ENCODE measurements around the gene ARHGEF2. TPM values are rescaled to one million over a fixed set of nuclear protein-coding genes. Genes with fewer than 3 reads are reported as not detected.
A peak's percentile ranks its signal among the peaks of the same experiment; 100 is the strongest.
"Not testable (repeated sequence)": the region's sequence is repeated elsewhere in the genome, so short reads cannot be mapped to it uniquely, and the experiment has no call there.

ARHGEF2 gene
- total RNA-seq, 1 experiment from 2014 or later, result 69.5 TPM

DNA sequence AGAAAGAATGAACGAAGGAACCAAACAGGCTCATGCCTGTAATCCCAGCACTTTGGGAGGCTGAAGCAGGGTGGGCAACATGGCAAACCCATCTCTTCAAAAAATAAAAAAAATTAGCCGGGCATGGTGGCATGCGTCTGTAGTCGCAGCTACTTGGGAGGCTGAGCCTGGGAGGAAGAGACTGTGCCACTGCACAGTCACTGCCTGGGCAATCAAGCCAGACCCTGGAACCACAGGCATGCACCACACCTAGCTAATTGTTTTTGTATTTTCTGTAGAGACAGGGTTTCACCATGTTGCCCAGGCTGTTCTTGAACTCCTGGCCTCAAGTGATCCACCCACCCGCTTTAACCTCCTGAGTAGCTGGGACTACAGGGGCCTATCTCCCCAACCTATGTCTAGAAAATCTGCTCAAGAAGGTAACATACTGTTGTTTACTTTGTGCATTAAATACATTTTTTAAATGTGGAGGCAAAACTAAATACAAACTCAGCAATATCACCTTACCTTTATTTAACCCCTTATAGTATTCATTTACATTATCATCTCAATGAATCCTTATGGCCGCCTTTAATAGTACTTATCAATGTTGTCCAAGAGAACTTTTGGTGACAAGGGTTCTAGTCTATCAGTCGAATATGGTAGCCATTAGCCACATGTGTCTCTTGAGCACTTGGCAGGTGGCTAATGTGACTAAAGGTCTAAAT, 46.9 kb downstream of the ARHGEF2 start:
- ChIA-PET CTCF (interaction anchor here (0.7 to 4.4 kb wide), 3 partner anchors 58 to 83 kb away, joined by 5 to 26 read pairs (median 6); no protein-coding TSS in a partner anchor), POLR2A (interaction anchor here (0.7 kb wide), 1 partner anchor 14 kb away, joined by 6 read pairs; no protein-coding TSS in a partner anchor)
- Mint-ChIP-seq H3K9me3 (no peaks in the 10 kb centered on the region), H3K36me3 (peaks cover 62% of the 10 kb centered on the region), H3K4me1 (peaks cover 15% of the 10 kb centered on the region), H3K27ac (peak overlapping the region; percentile 41; the same call in 1 of the 2 replicates), H3K4me3 (peak overlapping the region; percentile 45), H3K27me3 (ENCODE audit: low read depth) (no peaks in the 10 kb centered on the region)
- ATAC-seq (no peak), DNase-seq (ENCODE audit: low spot score) (no peak)
- TF ChIP-seq ZNF121 (CRISPR knock-in tag; IDR thresholded peaks at IDR 0.05) (peak; percentile 42; the same call in 1 of the 2 replicates), STAT6 (CRISPR knock-in tag; conservative IDR thresholded peaks at IDR 0.05; ENCODE audit: low read depth) (no peak)

DNA sequence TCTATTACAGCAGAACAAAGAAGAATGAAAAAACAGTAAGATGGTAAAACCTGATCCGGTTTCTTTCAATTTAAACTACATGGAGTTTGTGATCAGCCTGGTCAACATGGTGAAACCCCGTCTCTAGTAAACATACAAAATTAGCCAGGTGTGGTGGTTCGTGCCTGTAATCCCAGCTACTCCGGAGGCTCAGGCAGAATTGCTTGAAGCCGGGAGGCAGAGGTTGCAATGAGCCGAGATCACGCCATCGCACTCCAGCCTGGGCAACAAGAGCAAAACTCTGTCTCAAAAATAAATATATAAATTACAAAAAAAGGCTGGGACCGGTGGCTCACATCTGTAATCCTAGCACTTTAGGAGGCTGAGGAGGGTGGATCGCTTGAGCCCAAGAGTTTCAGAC, 47.6 kb downstream of the ARHGEF2 start:
- DNase-seq (ENCODE audit: low spot score); H3K27ac Mint-ChIP-seq; H3K27me3 Mint-ChIP-seq (ENCODE audit: low read depth); ATAC-seq; H3K9me3 Mint-ChIP-seq: not testable (repeated sequence)
- ChIA-PET POLR2A (interaction anchor here (0.7 kb wide), 1 partner anchor 14 kb away, joined by 6 read pairs; no protein-coding TSS in a partner anchor), CTCF (interaction anchor here (1.3 to 1.6 kb wide), 2 partner anchors 59 to 84 kb away, joined by 5 to 6 read pairs; no protein-coding TSS in a partner anchor)
- H3K36me3 Mint-ChIP-seq, result peaks cover 70% of the 10 kb centered on the region
- peaks cover 15% of the 10 kb centered on the region for H3K4me1 Mint-ChIP-seq
- H3K4me3 Mint-ChIP-seq, result peak overlapping the region; percentile 33

- DNase-seq (ENCODE audit: low spot score) (no peak), ATAC-seq (no peak)
- no peaks in the 10 kb centered on the region for H3K9me3 Mint-ChIP-seq
- no peak overlapping the region for H3K4me3 Mint-ChIP-seq
- ChIA-PET CTCF (interaction anchor here (0.7 kb wide), 1 partner anchor 10 kb away, joined by 3 read pairs; no protein-coding TSS in a partner anchor), POLR2A (no interaction called here)
- H3K27me3 Mint-ChIP-seq (ENCODE audit: low read depth), result no peaks in the 10 kb centered on the region
- peaks cover 15% of the 10 kb centered on the region for H3K4me1 Mint-ChIP-seq
- H3K36me3 Mint-ChIP-seq, result peaks cover 76% of the 10 kb centered on the region
- TF ChIP-seq HMGXB4 (CRISPR knock-in tag; IDR thresholded peaks at IDR 0.05), result no peak
- H3K27ac Mint-ChIP-seq, result no peak overlapping the region
Observed at GRCh38 chr1:155929057-155929456, 49.3 kb downstream of the ARHGEF2 start.

- H3K36me3 Mint-ChIP-seq, result peaks cover 82% of the 10 kb centered on the region
- no peak overlapping the region for H3K4me3 Mint-ChIP-seq
- CTCF ChIA-PET, result no interaction called here
- ATAC-seq, result no peak
- H3K4me1 Mint-ChIP-seq, result no peaks in the 10 kb centered on the region
- no peaks in the 10 kb centered on the region for H3K27me3 Mint-ChIP-seq (ENCODE audit: low read depth)
- TF ChIP-seq ZNF512 (CRISPR knock-in tag; IDR thresholded peaks at IDR 0.05; ENCODE audit: borderline replicate concordance) (no peak), ZNF263 (CRISPR knock-in tag; IDR thresholded peaks at IDR 0.05; ENCODE audit: low read depth) (no peak), ZNF317 (CRISPR knock-in tag; IDR thresholded peaks at IDR 0.05; ENCODE audit: borderline replicate concordance, low read depth) (no peak), SOX15 (CRISPR knock-in tag; IDR thresholded peaks at IDR 0.05) (no peak), ZBTB21 (CRISPR knock-in tag; IDR thresholded peaks at IDR 0.05; ENCODE audit: borderline replicate concordance) (no peak), E2F4 (CRISPR knock-in tag; IDR thresholded peaks at IDR 0.05; ENCODE audit: borderline replicate concordance, low read depth) (no peak), NR1H2 (CRISPR knock-in tag; IDR thresholded peaks at IDR 0.05) (no peak)
- TF ChIP-seq, protein P1, sequence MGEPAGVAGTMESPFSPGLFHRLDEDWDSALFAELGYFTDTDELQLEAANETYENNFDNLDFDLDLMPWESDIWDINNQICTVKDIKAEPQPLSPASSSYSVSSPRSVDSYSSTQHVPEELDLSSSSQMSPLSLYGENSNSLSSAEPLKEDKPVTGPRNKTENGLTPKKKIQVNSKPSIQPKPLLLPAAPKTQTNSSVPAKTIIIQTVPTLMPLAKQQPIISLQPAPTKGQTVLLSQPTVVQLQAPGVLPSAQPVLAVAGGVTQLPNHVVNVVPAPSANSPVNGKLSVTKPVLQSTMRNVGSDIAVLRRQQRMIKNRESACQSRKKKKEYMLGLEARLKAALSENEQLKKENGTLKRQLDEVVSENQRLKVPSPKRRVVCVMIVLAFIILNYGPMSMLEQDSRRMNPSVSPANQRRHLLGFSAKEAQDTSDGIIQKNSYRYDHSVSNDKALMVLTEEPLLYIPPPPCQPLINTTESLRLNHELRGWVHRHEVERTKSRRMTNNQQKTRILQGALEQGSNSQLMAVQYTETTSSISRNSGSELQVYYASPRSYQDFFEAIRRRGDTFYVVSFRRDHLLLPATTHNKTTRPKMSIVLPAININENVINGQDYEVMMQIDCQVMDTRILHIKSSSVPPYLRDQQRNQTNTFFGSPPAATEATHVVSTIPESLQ (CRISPR knock-in tag; IDR thresholded peaks at IDR 0.05), result no peak
- no peak for DNase-seq (ENCODE audit: low spot score)
- no peaks in the 10 kb centered on the region for H3K9me3 Mint-ChIP-seq
- POLR2A ChIA-PET, result interaction anchor here (0.6 to 0.9 kb wide), 2 partner anchors 9 to 53 kb away, joined by 3 to 4 read pairs; partner anchors contain the start of gene ARHGEF2
- no peak overlapping the region for H3K27ac Mint-ChIP-seq
Observed at GRCh38 chr1:155925506-155925905, 52.8 kb downstream of the ARHGEF2 start.
